ENCODE data around the gene DNAJC30.
"Not testable (repeated sequence)": the region's sequence is repeated elsewhere in the genome, so short reads cannot be mapped to it uniquely, and the experiment has no call there.

DNAJC30 gene

GRCh38 chr7:73680501-73680900 lies 2.8 kb downstream of the DNAJC30 start:
- no peak for DNase-seq

GRCh38 chr7:73679709-73680108 lies 3.5 kb downstream of the DNAJC30 start:
- no peak for DNase-seq

GRCh38 chr7:73678862-73679261 lies 4.4 kb downstream of the DNAJC30 start:
- no peak for DNase-seq

- not testable (repeated sequence) for DNase-seq
Observed at GRCh38 chr7:73676062-73676461, 7.2 kb downstream of the DNAJC30 start.

GRCh38 chr7:73674468-73675124 lies 8.7 kb downstream of the DNAJC30 start:
- DNase-seq: no peak

- no peak for DNase-seq
Observed at GRCh38 chr7:73671857-73672445, 11.3 kb downstream of the DNAJC30 start.

GRCh38 chr7:73671322-73671661 lies 12.0 kb downstream of the DNAJC30 start:
- DNase-seq: no peak

- no peak for DNase-seq
Observed at GRCh38 chr7:73669858-73670385, 13.3 kb downstream of the DNAJC30 start.

- no peak for DNase-seq
Observed at GRCh38 chr7:73669288-73669701, 14.0 kb downstream of the DNAJC30 start.

- no peak for DNase-seq
Observed at GRCh38 chr7:73668886-73669230, 14.4 kb downstream of the DNAJC30 start.

- no peak for DNase-seq
Observed at GRCh38 chr7:73668103-73668885, 15.0 kb downstream of the DNAJC30 start.

- peak; percentile 88 to 94 (median 91) for DNase-seq
Observed at GRCh38 chr7:73667344-73668102, 15.7 kb downstream of the DNAJC30 start, which contains the start of gene VPS37D. Gene VPS37D, plus strand, starts transcription at chr7:73667831. Its CDS starts 128 bp downstream, at chr7:73667959.

- DNase-seq: no peak
Observed at GRCh38 chr7:73663033-73663432, 20.2 kb downstream of the DNAJC30 start.

- DNase-seq: not testable (repeated sequence)
Observed at GRCh38 chr7:73660594-73660993, 22.7 kb downstream of the DNAJC30 start.

- no peak for DNase-seq
Observed at GRCh38 chr7:73659983-73660382, 23.3 kb downstream of the DNAJC30 start.

GRCh38 chr7:73655309-73655708 lies 27.9 kb downstream of the DNAJC30 start:
- not testable (repeated sequence) for DNase-seq

GRCh38 chr7:73652541-73652949 lies 30.7 kb downstream of the DNAJC30 start:
- no peak for DNase-seq

- DNase-seq: no peak
Observed at GRCh38 chr7:73650524-73650923, 32.7 kb downstream of the DNAJC30 start.

GRCh38 chr7:73649576-73649975 lies 33.7 kb downstream of the DNAJC30 start:
- no peak for DNase-seq

GRCh38 chr7:73648593-73649332 lies 34.5 kb downstream of the DNAJC30 start:
- DNase-seq: no peak

GRCh38 chr7:73647725-73648592 lies 35.3 kb downstream of the DNAJC30 start:
- no peak for DNase-seq
